Effector CD8-positive, alpha-beta T cell (primary cell): Measurements from ENCODE around the gene TSPAN9.

Experiments
- DNase-seq: peaks from one replicate; lab custom pipeline; 2025; lab: John Stamatoyannopoulos, UW

Gene TSPAN9

GRCh38 chr12:3141339-3142321, 64.5 kb downstream of the TSPAN9 start:
- no peak for DNase-seq

GRCh38 chr12:3142386-3142785, 65.2 kb downstream of the TSPAN9 start:
- no peak for DNase-seq

GRCh38 chr12:3144495-3144894, 67.3 kb downstream of the TSPAN9 start:
- DNase-seq = no peak

GRCh38 chr12:3145033-3145432, 67.9 kb downstream of the TSPAN9 start:
- DNase-seq = no peak

- DNase-seq = no peak
These were observed 68.5 kb downstream of the TSPAN9 start for GRCh38 chr12:3145546-3146310.

GRCh38 chr12:3147260-3147659, 70.1 kb downstream of the TSPAN9 start:
- no peak for DNase-seq

- no peak for DNase-seq
These were observed 71.3 kb downstream of the TSPAN9 start for GRCh38 chr12:3148366-3149000.

- no peak for DNase-seq
These were observed 72.5 kb downstream of the TSPAN9 start for GRCh38 chr12:3149515-3150307.

GRCh38 chr12:3150308-3150670, 73.1 kb downstream of the TSPAN9 start:
- DNase-seq = no peak

GRCh38 chr12:3150931-3151835, 74.0 kb downstream of the TSPAN9 start:
- no peak for DNase-seq

GRCh38 chr12:3152011-3152511, 74.9 kb downstream of the TSPAN9 start:
- no peak for DNase-seq

- DNase-seq = no peak
These were observed 75.7 kb downstream of the TSPAN9 start for GRCh38 chr12:3152892-3153291.

GRCh38 chr12:3154006-3154405, 76.8 kb downstream of the TSPAN9 start:
- DNase-seq = no peak

- DNase-seq = no peak
These were observed 78.7 kb downstream of the TSPAN9 start for GRCh38 chr12:3155702-3156370.

- no peak for DNase-seq
These were observed 80.6 kb downstream of the TSPAN9 start for GRCh38 chr12:3157581-3158323.

- DNase-seq = no peak
These were observed 81.8 kb downstream of the TSPAN9 start for GRCh38 chr12:3158851-3159465.

- DNase-seq = no peak
These were observed 82.9 kb downstream of the TSPAN9 start for GRCh38 chr12:3160081-3160480.

- no peak for DNase-seq
These were observed 84.7 kb downstream of the TSPAN9 start for GRCh38 chr12:3161861-3162260.
